Ecto neural progenitor cell (in vitro differentiated cells): ENCODE data around the gene CXCR5.

Experiments
- DNase-seq: peaks from one replicate; pipeline ENCODE4 v3.0.0-alpha.2; 2018; ENCODE audit warnings: low spot score

Gene CXCR5

GRCh38 chr11:118912742-118913410, 29.2 kb downstream of the CXCR5 start:
- DNase-seq, result no peak

GRCh38 chr11:118913411-118914125, 29.9 kb downstream of the CXCR5 start:
- DNase-seq, result no peak

- DNase-seq, result no peak
Measured at GRCh38 chr11:118914178-118914918, 30.7 kb downstream of the CXCR5 start.

- no peak for DNase-seq
Measured at GRCh38 chr11:118914987-118915386, 31.3 kb downstream of the CXCR5 start.

GRCh38 chr11:118915396-118915795, 31.7 kb downstream of the CXCR5 start:
- DNase-seq, result no peak

DNA sequence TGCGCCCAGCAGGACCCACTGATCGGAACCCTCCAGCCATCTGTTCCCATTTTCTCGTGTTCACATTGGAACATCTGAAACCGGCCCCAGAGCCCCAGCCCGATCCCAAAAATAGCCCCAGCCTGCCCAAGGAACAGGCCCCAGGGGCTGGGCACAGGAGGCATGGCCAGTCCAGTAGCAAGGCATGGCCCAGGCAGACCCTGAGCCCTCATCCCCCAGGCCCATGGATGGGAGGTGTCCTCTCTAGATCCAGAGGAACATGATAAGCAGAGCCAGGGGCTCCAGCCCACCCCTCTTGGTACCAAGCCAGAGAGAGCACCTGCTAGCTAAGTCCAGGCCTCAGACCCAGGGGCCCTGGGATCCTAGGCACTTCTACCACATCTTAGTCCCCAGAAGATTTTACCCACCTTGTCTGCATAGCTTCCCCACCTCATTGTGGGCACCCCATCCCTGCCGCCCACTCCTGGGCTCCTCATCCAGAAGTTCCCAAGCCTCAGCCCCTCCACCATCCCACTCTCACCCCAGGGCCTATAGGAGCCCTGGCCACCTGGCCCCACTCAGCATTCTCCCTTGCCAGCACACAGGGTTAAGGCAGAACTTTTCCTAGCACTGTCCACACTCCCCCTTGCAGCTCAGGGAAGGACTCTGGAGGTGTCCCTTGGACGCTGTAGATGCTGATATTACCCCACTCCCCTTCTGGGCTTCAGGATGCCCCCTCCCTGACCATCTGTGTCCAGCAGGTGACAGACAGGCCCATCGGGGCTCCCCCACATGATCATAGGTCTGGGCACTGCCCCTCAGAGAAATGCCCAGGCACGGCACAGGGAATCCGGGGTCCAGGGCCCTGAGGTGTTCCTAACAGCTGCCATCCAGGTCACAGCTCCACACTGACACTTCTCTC, 32.5 kb downstream of the CXCR5 start:
- DNase-seq, result no peak

DNA sequence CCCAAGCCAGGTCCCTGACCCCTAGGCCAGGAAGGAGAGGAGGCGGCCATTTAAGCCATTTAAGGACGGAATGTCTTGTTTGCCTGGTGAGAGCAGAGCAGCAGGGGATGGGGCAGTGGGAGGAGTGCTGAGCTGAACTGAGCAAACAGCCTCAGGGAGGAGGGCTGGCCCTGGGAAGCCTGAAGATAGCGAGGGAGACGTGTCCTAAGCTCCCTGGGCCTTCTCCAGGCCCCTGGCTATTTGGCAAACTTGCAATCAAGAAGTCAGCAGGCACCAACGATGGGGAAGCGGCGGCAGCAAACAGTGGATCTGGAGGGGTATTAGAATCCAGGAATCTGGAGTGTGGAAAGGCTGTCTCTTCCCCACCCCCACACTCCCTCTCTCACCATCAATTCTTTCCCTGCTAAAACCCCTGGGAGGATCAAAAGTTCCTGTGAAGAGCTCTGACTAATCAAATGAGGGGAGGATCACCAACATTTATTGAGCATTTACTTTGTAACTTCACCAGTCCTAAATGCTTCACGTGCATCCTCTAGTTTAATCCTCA, 33.2 kb downstream of the CXCR5 start:
- peak; percentile 81 for DNase-seq

DNA sequence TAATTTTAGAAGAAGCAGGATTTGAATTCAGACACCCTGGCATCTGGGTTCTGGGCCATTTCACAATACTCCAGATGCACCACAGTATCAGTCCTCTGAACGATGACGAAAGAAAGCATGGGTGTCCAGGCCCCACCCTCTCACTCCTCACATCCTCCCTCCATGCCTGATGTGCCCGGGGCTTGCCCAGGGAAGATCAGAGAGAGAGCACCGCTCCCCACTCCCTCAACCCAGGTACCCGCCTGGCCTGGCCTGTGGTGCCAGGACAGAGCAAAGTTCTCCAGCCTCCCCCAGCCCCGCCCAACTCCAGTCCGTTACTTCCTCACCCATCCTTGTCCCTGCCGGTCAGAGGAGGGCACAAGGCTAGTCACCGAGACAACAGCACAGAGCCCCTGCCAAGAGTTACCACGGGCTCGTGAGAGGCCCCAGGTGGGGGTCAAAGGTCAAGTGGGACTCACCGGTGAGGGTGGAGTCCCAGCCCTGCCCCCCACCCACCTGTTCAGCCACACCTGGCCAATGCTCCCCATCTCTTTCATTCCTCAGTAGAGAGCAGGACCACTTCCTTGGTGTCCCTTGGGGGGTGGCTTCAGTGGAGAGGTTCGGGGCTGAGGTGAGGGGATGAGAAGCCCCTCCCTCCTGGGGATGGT, 33.9 kb downstream of the CXCR5 start:
- DNase-seq, result no peak

DNA sequence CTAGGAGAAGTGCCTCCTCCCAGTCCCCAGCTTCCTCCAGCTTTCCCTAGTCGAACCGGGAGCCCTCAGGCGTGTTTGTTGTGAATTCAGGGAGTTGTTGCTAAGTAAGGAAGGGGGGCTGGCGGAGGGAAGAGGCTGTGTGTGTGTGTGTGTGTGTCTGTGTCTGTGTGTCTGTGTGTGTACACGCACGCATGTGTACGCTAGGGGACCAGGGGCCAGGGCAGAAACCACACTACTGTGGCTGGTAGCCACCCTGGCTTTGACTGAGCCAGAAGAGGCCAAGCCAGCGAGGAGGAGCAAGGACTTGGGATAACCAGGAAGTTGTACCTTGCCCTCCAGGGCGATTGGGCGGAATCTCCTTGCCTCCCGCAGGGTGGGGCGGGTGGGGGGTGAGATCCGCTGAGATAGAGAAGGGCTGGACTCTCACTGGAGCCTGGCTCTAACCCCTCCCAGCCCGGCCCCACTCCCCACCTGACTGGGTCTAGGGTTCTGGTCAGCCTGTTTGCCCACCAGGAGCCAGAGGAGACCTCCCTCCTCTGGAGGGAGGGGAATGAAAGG, 34.5 kb downstream of the CXCR5 start:
- peak; percentile 78 for DNase-seq

DNA sequence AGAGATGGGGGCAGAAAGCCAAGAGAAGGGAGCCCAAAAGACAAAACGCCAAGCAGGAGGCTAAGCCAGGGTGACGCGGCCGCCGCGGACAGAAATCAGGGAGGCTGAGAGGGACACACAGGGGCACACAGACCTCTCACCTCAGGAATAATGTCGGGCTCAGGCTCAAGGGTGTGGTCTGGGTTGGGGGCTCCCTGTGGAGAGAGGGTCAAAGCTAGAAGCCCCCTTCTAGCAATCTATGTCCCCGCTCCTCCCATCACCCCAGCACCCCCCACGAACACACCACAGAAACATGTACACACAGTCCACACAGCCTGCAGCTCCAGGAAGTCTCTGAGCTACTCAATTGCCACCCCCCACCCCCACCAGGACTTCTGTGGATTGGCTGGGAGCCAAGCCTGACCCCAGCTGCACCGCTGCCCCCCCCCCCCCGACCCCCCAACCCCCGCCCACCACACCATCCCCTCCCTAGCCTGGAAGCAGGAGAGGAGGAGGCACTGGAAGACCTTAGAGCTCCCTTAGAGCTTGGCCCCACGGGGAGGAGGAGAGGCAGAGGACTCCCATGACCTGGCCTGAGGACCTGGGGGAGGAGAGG, 35.1 kb downstream of the CXCR5 start:
- no peak for DNase-seq

DNA sequence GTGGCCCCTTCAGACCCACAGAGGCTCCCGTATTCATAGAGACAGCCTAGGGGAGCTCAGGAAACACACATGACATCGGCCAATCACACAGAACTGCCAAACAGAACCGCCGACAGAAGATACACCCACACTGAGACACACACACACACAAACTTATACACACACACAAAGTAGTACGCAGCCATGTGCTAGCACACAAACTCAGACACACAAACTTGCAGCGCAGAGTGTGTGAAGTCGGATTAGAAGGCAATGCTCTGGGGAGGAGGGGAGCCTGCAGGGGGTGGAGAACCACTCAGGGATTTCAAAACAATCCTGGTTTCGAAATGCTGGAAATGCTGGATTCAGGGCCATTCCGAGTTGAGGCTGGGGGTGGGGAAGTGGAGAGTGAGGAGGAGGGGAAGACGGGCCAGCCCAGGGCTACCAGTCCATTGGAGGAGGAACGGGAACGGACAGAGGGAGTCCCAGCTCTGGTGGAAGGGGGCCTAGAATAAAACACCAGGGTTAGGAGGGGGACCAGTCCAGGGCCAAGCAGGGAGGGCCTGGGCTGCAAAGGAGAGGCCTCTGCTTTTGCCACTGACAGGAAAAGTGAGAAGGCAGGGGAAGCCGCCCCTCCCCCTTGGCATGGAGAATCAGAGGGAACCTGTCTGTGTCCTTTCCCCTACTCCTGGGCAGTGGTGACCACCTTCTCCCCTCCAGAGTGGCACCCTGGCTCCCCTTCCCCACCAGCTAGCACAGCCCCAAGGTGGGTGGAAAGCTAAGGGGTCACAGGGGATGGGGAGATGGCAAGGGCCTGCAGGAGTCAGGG, 37.6 kb downstream of the CXCR5 start:
- no peak for DNase-seq

DNA sequence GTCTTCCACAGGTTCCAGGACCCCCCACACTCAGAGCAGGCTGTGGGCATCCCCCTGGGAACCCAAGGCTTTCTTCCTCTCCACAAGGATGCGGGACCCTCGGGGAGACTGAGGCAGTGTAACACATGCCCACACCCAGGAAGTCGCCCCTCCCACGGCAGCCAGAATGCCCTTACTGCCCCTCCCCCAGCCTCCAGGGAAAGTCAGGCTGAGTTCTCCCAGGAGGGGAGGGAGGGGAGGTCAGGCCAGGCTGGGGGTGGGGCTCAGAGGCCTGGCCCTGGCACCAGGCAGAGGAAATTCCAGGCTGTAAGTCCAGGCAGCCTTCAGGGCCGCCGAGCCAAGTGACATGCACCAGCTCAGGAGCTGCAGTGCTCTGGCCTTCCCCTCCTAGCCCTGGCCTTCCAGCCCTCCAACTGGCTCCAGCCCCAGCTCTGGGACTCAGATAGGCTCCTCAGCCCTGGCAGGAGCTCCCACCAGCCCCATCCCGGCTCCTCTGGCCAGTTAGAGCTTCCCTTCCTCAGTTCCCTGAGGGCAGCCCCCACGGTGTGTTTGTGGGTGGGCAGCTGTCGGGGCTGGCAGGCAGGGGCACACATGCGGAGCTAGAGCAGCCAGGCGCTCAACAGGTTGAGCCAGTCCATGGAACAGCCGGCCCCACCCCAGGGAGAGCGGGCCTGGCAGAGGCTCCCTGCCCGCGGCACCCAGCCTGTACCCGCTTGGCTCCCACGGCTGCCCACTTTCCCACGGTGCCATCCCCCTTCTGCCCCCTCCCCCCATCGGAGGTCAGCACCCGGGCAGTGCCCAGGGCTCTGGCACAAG, 38.4 kb downstream of the CXCR5 start:
- peak; percentile 80 for DNase-seq

DNA sequence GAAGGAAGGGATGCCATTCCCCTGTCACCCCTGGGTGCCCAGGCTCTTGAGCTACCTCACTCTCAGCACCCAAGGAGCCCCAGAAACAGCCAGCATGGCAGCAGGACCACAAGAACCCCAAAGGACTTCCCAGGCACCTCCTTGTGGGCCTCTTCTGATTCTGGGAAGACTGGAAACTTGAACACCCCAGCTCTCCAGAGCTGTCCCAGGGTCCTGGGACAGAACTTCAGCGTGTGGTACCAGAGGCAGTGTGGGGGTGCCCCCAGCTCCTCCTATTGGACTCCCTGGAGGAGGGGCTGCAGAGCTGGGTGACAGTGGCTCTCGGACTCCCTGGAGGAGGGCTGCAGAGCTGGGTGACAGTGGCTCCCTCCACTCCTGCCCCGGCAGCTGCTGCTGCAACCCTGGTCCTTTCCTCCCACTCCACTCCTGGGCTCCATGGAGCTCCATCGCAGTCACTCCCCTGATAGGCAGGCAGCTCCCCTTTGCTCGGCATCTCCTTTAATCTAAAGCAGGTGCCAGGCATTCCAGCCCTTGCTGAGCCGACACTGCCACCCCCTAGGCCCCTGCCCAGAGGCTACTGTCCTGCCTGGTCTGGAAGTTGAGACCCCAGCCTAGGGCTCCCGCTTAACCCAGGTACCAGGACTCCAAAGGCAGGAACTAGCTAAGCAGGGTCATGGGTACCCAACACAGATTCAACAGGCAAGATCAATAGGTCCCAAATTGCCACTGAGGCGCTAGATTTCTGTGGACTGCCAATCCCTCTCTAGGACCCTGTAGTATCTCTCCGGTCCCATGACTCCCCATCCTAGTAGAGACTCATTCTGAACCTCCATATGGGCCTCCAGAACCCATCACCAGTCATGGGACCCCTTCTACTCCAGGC, 39.3 kb downstream of the CXCR5 start:
- DNase-seq, result peak; percentile 45

- peak; percentile 45 for DNase-seq
Measured at GRCh38 chr11:118923721-118924587, 40.3 kb downstream of the CXCR5 start.

DNA sequence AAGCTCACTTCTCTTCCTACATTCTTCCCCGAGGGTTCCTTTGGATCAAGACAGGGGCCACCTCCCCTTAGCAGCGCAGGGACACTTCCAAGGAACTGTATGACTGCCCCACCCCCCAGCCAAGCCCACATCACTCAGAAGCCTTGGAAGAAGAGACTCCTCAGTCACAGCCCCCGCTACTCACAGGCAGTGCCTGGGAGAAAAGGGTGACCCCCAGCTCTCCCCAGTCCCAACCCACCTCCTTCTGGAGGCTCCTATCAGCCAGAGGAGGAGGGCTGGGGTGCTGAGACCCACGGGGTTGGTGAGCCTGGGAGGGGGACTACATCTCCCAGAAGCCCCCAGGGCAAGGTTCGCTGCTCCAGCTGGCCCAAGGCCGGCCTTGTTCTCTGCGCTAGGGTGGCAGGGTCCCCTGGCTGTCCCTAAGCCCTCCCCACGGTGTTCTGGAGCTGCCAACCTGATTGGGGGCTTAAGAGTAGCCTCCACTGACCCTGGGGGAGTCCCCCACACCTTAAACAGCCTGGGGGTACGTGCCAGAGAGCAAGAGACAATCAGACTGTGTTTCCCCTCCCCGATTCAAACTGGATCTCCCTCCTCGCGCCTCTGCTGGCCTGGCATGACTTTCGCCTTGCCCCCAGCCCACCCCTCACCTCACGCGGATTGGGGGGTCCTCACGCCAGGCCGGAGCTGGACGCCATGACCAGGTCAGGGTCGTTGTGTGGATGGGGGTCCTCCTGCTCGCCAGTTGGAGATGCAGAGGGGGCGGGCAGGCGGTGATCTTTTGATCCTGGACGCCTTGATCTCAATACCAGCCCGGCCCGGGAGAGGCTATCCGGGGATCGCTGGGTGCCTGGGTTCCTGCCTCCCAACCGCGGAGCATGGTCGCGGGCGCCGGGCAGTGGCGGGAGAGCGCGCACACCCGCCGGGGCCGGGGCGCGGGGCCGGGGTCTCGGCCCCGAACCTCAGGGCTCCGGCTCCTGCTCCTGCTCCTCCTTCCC, 41.2 kb downstream of the CXCR5 start:
- peak; percentile 86 for DNase-seq
